SU-DHL-6 (cell line): ENCODE measurements around the gene RASSF3.

Experiments
- H2AFZ ChIP-seq: fragments of 200-600 bp; sonication (generic); 2 replicates; pipeline ENCODE4 v1.6.1; 2014; ENCODE audit warnings: low read depth, mild to moderate bottlenecking, moderate library complexity, mixed read lengths, antibody characterized with exemption, low read length; ENCODE audit not compliant: severe bottlenecking
- H3F3A ChIP-seq: fragments of 200-600 bp; shearing (Covaris generic); 2 replicates; pipeline ENCODE4 v1.6.0; 2016; ENCODE audit warnings: antibody characterized with exemption, mild to moderate bottlenecking; ENCODE audit not compliant: insufficient read depth
- H3K27ac ChIP-seq: fragments of 200-600 bp; sonication (generic); 2 replicates; pipeline ENCODE4 v1.5.1; 2016; ENCODE audit warnings: low read depth, mild to moderate bottlenecking, low read length, moderate library complexity, mixed read lengths
- H3K27me3 ChIP-seq: fragments of 200-600 bp; sonication (generic), shearing (Covaris generic); 2 replicates; pipeline ENCODE4 v1.6.0; 2014; ENCODE audit warnings: mild to moderate bottlenecking, low read length
- H3K36me3 ChIP-seq: fragments of 200-600 bp; sonication (generic); 2 replicates; pipeline ENCODE4 v1.6.1; 2014; ENCODE audit warnings: mild to moderate bottlenecking, low read length, mixed read lengths
- H3K4me2 ChIP-seq: fragments of 300-600, 200-600 bp; shearing (Covaris generic), sonication (generic); 2 replicates; pipeline ENCODE4 v1.6.0; 2014; ENCODE audit warnings: low read length, low read depth, mild to moderate bottlenecking; ENCODE audit not compliant: poor library complexity, severe bottlenecking
- H3K4me3 ChIP-seq: fragments of 200-600 bp; sonication (generic); 2 replicates; pipeline ENCODE4 v1.5.1; 2014; ENCODE audit warnings: antibody characterized with exemption, low read length, mild to moderate bottlenecking, mixed read lengths; ENCODE audit not compliant: insufficient read depth, poor library complexity, severe bottlenecking
- H3K79me2 ChIP-seq: fragments of 200-600 bp; sonication (generic); 2 replicates; pipeline ENCODE4 v1.6.1; 2014; ENCODE audit warnings: mild to moderate bottlenecking, low read length, moderate library complexity; ENCODE audit not compliant: insufficient read depth
- H3K9ac ChIP-seq: fragments of 200-600 bp; sonication (generic); 2 replicates; pipeline ENCODE4 v1.7.0; 2014; ENCODE audit warnings: mild to moderate bottlenecking, low read length
- H3K9me2 ChIP-seq: fragments of 200-600 bp; sonication (generic); replicated peaks from 2 replicates; pipeline ENCODE4 v1.6.1; 2014; ENCODE audit warnings: low read length; ENCODE audit not compliant: insufficient read depth
- H3K9me3 ChIP-seq: fragments of 200-600 bp; sonication (generic); 2 replicates; pipeline ENCODE4 v1.6.1; 2014; ENCODE audit warnings: low read length, mixed read lengths; ENCODE audit not compliant: insufficient read depth
- H4K20me1 ChIP-seq: fragments of 200-600 bp; sonication (generic); 2 replicates; pipeline ENCODE4 v1.6.1; 2014; ENCODE audit warnings: low read depth, mild to moderate bottlenecking, antibody characterized with exemption, low read length, moderate library complexity, mixed read lengths
- EZH2phosphoT487 ChIP-seq: fragments of 200-600 bp; sonication (generic), shearing (Covaris generic); conservative IDR thresholded peaks from 2 replicates; pipeline ENCODE4 v1.6.1; 2018; ENCODE audit warnings: mild to moderate bottlenecking, antibody characterized with exemption, low read length, moderate library complexity, mixed read lengths
- TF ChIP-seq, protein P1 (sequence below): fragments of 200-600 bp; sonication (generic); IDR thresholded peaks from one replicate; pipeline ENCODE4 v1.5.1; 2017; ENCODE audit warnings: antibody characterized with exemption, mild to moderate bottlenecking, low read length, moderate library complexity; ENCODE audit not compliant: insufficient read depth, poor library complexity, severe bottlenecking

RASSF3 gene

DNA sequence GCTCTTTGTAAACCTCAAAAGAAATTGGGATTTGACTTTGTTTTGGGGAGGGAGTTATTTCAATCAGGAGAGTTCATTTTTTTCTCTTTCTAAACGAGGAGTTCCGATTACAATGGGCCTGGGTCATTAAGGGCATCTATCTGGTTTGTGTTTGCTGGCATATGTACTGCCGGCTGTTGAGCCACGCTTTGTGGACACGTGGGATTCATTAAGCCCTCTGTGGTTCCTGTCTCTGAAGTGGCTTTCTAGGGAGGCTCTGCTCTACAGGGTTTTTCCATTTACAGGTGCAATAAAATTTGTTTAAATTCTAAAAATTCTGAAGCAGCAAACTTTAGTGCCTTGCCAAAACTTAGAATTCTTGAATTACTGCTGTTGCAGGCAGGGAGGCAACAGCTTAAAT lies 91.0 kb downstream of the RASSF3 start:
- no peaks in the 10 kb centered on the region for H3K9me2 ChIP-seq
- H4K20me1 ChIP-seq, result no peaks in the 10 kb centered on the region
- H3K4me3 ChIP-seq, result no peak overlapping the region
- no peaks in the 10 kb centered on the region for H3K9me3 ChIP-seq
- peaks cover 6% of the 10 kb centered on the region; the same call in 1 of the 2 replicates for H3F3A ChIP-seq
- H3K79me2 ChIP-seq, result no peaks in the 10 kb centered on the region
- H3K36me3 ChIP-seq, result no peaks in the 10 kb centered on the region
- no peak overlapping the region for H2AFZ ChIP-seq
- no peak overlapping the region for H3K9ac ChIP-seq
- H3K4me2 ChIP-seq, result no peak overlapping the region
- no peak overlapping the region for H3K27ac ChIP-seq
- TF ChIP-seq EZH2phosphoT487, result no peak
- TF ChIP-seq, protein P1, sequence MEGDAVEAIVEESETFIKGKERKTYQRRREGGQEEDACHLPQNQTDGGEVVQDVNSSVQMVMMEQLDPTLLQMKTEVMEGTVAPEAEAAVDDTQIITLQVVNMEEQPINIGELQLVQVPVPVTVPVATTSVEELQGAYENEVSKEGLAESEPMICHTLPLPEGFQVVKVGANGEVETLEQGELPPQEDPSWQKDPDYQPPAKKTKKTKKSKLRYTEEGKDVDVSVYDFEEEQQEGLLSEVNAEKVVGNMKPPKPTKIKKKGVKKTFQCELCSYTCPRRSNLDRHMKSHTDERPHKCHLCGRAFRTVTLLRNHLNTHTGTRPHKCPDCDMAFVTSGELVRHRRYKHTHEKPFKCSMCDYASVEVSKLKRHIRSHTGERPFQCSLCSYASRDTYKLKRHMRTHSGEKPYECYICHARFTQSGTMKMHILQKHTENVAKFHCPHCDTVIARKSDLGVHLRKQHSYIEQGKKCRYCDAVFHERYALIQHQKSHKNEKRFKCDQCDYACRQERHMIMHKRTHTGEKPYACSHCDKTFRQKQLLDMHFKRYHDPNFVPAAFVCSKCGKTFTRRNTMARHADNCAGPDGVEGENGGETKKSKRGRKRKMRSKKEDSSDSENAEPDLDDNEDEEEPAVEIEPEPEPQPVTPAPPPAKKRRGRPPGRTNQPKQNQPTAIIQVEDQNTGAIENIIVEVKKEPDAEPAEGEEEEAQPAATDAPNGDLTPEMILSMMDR, result no peak
- no peaks in the 10 kb centered on the region for H3K27me3 ChIP-seq

DNA sequence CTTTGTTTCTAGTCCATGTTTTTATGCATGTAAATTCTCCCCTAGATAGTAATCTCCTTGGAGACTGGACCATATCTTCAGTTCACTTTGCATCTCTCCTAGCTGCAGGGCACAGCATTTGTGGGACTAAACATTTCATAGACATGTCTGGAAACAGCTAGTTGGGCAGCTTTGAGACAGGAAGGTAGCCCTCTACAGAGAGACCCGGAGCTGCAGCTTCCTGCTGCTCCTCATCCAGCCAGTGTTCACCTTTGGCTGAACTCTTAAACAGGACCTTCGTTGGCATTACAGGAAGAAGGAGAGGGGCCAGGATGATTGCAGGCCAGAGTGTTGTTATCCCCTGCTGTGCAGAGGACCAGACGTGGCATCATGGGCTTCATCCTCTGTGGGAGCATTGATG lies 96.0 kb downstream of the RASSF3 start:
- Histone ChIP-seq H3K4me2 (no peak overlapping the region), H2AFZ (no peak overlapping the region), H4K20me1 (no peaks in the 10 kb centered on the region), H3K79me2 (no peaks in the 10 kb centered on the region), H3K27me3 (no peaks in the 10 kb centered on the region), H3K9me3 (no peaks in the 10 kb centered on the region), H3K36me3 (no peaks in the 10 kb centered on the region), H3K9ac (no peak overlapping the region), H3F3A (no peaks in the 10 kb centered on the region), H3K4me3 (no peak overlapping the region), H3K27ac (no peak overlapping the region), H3K9me2 (no peaks in the 10 kb centered on the region)
- TF ChIP-seq, protein P1, result no peak
- no peak for TF ChIP-seq EZH2phosphoT487

DNA sequence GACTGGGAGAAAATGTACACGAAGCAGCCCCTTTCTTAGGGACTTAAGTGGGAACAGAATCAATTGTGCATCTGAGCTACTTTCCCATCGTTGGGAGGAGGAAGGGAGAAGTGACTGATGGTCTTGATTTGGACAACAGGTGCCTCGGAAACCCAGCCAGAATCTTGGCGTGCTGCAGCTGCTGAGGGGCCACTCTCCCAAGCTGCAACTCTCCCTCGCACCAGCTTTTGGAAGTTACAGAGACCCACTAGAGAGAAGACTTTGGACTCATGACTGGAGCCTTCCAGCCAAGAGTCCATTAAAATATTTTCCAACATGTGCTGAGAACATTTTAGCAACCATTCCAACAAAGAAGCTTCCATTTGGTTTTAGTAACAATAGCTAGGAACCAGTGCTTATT lies 96.6 kb downstream of the RASSF3 start:
- H3F3A ChIP-seq, result no peaks in the 10 kb centered on the region
- no peaks in the 10 kb centered on the region for H3K9me2 ChIP-seq
- no peaks in the 10 kb centered on the region for H3K9me3 ChIP-seq
- H3K79me2 ChIP-seq, result no peaks in the 10 kb centered on the region
- TF ChIP-seq EZH2phosphoT487, result no peak
- TF ChIP-seq, protein P1, result no peak
- H3K36me3 ChIP-seq, result no peaks in the 10 kb centered on the region
- H3K27me3 ChIP-seq, result no peaks in the 10 kb centered on the region
- no peak overlapping the region for H2AFZ ChIP-seq
- H3K27ac ChIP-seq, result no peak overlapping the region
- no peak overlapping the region for H3K9ac ChIP-seq
- H3K4me3 ChIP-seq, result no peak overlapping the region
- H4K20me1 ChIP-seq, result no peaks in the 10 kb centered on the region
- no peak overlapping the region for H3K4me2 ChIP-seq

DNA sequence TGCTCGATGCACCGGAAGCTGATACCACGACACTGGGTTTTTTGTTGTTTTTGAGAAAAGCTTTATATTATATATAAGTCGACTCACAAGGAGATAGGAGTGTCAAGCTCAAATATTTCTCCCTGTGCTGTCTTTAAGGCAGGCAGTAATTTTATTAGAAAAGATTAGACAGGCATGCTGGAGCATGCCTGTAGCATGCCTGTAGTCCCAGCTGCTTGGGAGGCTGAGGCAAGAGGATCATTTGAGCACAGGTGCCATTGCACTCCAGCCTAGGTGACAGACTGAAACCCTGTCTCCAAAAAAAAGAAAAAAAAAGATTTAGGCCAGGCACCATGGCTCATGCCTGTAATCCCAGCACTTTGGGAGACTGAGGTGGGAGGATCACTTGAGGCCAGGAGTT lies 97.1 kb downstream of the RASSF3 start:
- Histone ChIP-seq H3F3A (no peaks in the 10 kb centered on the region), H3K27ac (no peak overlapping the region), H3K4me3 (no peak overlapping the region), H2AFZ (no peak overlapping the region), H3K9me3 (no peaks in the 10 kb centered on the region), H3K36me3 (no peaks in the 10 kb centered on the region), H3K27me3 (no peaks in the 10 kb centered on the region), H3K79me2 (no peaks in the 10 kb centered on the region), H3K4me2 (no peak overlapping the region), H3K9ac (no peak overlapping the region), H4K20me1 (no peaks in the 10 kb centered on the region), H3K9me2 (no peaks in the 10 kb centered on the region)
- TF ChIP-seq EZH2phosphoT487, result no peak
- TF ChIP-seq, protein P1, result no peak
